Measurements from ENCODE around the gene TBR1.

The TBR1 gene

GRCh38 chr2:161415987-161416707, at the start of gene TBR1:
Gene TBR1 (plus strand): TSS chr2:161416297. CDS start chr2:161416411, 114 bp downstream.
- TF ChIP-seq CTCF (IDR thresholded peaks at IDR 0.05; ENCODE audit: control extremely low read depth, extremely low read depth, low read depth, missing control alignments), result no peak
- CTCF ChIA-PET, result interaction anchor here (0.9 kb wide), 1 partner anchor 13 kb away, joined by 3 read pairs; no protein-coding TSS in a partner anchor
- peak; percentile 26 for DNase-seq (ENCODE audit: extremely low spot score)
- POLR2A ChIA-PET, result no interaction called here

- CTCF ChIA-PET, result interaction anchor here (1.3 kb wide), 1 partner anchor 12 kb away, joined by 3 read pairs; no protein-coding TSS in a partner anchor
- POLR2A ChIA-PET, result no interaction called here
- DNase-seq (ENCODE audit: extremely low spot score), result no peak
- TF ChIP-seq CTCF (IDR thresholded peaks at IDR 0.05; ENCODE audit: control extremely low read depth, extremely low read depth, low read depth, missing control alignments), result no peak
These were observed 48.4 kb upstream of the TBR1 start for GRCh38 chr2:161367675-161368074.

- TF ChIP-seq CTCF (IDR thresholded peaks at IDR 0.05; ENCODE audit: control extremely low read depth, extremely low read depth, low read depth, missing control alignments), result no peak
- ChIA-PET POLR2A (no interaction called here), CTCF (interaction anchor here (1.5 kb wide), 1 partner anchor 11 kb away, joined by 5 read pairs; no protein-coding TSS in a partner anchor)
- DNase-seq (ENCODE audit: extremely low spot score), result no peak
These were observed 46.8 kb upstream of the TBR1 start for GRCh38 chr2:161369311-161369710.

- POLR2A ChIA-PET, result no interaction called here
- CTCF ChIA-PET, result interaction anchor here (1.2 kb wide), 1 partner anchor 12 kb away, joined by 3 read pairs; no protein-coding TSS in a partner anchor
- DNase-seq (ENCODE audit: extremely low spot score), result no peak
- TF ChIP-seq CTCF (IDR thresholded peaks at IDR 0.05; ENCODE audit: control extremely low read depth, extremely low read depth, low read depth, missing control alignments), result no peak
These were observed 45.1 kb upstream of the TBR1 start for GRCh38 chr2:161370981-161371380.

GRCh38 chr2:161371869-161372268, 44.2 kb upstream of the TBR1 start:
- TF ChIP-seq CTCF (IDR thresholded peaks at IDR 0.05; ENCODE audit: control extremely low read depth, extremely low read depth, low read depth, missing control alignments), result no peak
- POLR2A ChIA-PET, result no interaction called here
- no peak for DNase-seq (ENCODE audit: extremely low spot score)
- CTCF ChIA-PET, result interaction anchor here (1.0 to 1.2 kb wide), 4 partner anchors 10 to 308 kb away, joined by 3 to 4 read pairs (median 3); no protein-coding TSS in a partner anchor

- ChIA-PET POLR2A (no interaction called here), CTCF (interaction anchor here (1.3 kb wide), 1 partner anchor 14 kb away, joined by 3 read pairs; no protein-coding TSS in a partner anchor)
- DNase-seq (ENCODE audit: extremely low spot score), result no peak
- TF ChIP-seq CTCF (IDR thresholded peaks at IDR 0.05; ENCODE audit: control extremely low read depth, extremely low read depth, low read depth, missing control alignments), result no peak
These were observed 42.2 kb upstream of the TBR1 start for GRCh38 chr2:161373942-161374341.

All from GM10248 (cell line).